ENCODE data around the gene CELF5.
"Not testable (repeated sequence)": the region's sequence is repeated elsewhere in the genome, so short reads cannot be mapped to it uniquely, and the experiment has no call there.

Gene CELF5

GRCh38 chr19:3190921-3191805 lies 33.3 kb upstream of the CELF5 start:
- no peak for DNase-seq

GRCh38 chr19:3191806-3192104 lies 32.7 kb upstream of the CELF5 start:
- DNase-seq, result not testable (repeated sequence)

- DNase-seq, result no peak
Observed at GRCh38 chr19:3192228-3192635, 32.2 kb upstream of the CELF5 start.

- no peak for DNase-seq
Observed at GRCh38 chr19:3192684-3193083, 31.8 kb upstream of the CELF5 start.

- DNase-seq, result no peak
Observed at GRCh38 chr19:3193256-3194105, 31.0 kb upstream of the CELF5 start.

- no peak for DNase-seq
Observed at GRCh38 chr19:3194106-3195087, 30.1 kb upstream of the CELF5 start.

GRCh38 chr19:3196064-3196932 lies 28.2 kb upstream of the CELF5 start:
- no peak for DNase-seq

- DNase-seq, result no peak
Observed at GRCh38 chr19:3196933-3197205, 27.6 kb upstream of the CELF5 start.

- no peak for DNase-seq
Observed at GRCh38 chr19:3198901-3199700, 25.4 kb upstream of the CELF5 start.

- no peak for DNase-seq
Observed at GRCh38 chr19:3201072-3201700, 23.3 kb upstream of the CELF5 start.

GRCh38 chr19:3201911-3202310 lies 22.6 kb upstream of the CELF5 start:
- DNase-seq, result no peak

GRCh38 chr19:3202346-3202745 lies 22.1 kb upstream of the CELF5 start:
- no peak for DNase-seq

- not testable (repeated sequence) for DNase-seq
Observed at GRCh38 chr19:3202895-3203294, 21.6 kb upstream of the CELF5 start.

- DNase-seq, result no peak
Observed at GRCh38 chr19:3203805-3204645, 20.4 kb upstream of the CELF5 start.

GRCh38 chr19:3204646-3205275 lies 19.7 kb upstream of the CELF5 start:
- no peak for DNase-seq

GRCh38 chr19:3206216-3206953 lies 18.1 kb upstream of the CELF5 start:
- DNase-seq, result no peak

- DNase-seq, result no peak
Observed at GRCh38 chr19:3207461-3208242, 16.8 kb upstream of the CELF5 start.
